NCI-H1436 treated with DMSO at 0.1 percent for 48 hours (cell line): ENCODE data around the gene CARD10.
"Not testable (repeated sequence)": the region's sequence is repeated elsewhere in the genome, so short reads cannot be mapped to it uniquely, and the experiment has no call there.

Source experiments
- DNase-seq: peaks from one replicate; lab custom pipeline; 2025; lab: John Stamatoyannopoulos, UW

The CARD10 gene

DNA sequence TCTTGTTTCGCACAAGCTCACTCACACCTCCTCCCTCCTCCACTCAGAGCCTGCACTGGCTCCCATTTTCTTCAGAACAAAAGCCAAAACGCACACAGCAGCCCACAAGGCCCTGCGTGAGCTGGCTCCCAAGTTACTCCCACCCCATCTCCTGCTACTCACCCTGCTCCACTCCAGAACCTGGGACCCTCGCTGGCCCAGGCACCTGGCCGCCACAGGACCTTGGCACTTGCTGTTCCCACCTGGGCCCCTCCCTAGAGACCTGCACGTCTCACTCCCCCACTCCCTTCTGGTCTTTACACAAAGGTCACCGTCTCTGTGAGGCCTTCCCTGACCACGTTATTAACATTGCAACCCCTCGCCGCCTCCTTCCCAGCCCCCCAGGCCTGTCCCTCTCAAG lies 32.1 kb downstream of the CARD10 start:
- no peak for DNase-seq

GRCh38 chr22:37486224-37486845 lies 32.9 kb downstream of the CARD10 start, which contains the start of gene MFNG:
Gene MFNG, minus strand, starts transcription at chr22:37486384. Its CDS starts 207 bp downstream, at chr22:37486177.
- DNase-seq: no peak

GRCh38 chr22:37485395-37486223 lies 33.6 kb downstream of the CARD10 start:
- DNase-seq: no peak

- DNase-seq: no peak
These were observed 34.5 kb downstream of the CARD10 start for GRCh38 chr22:37484480-37485394.

- DNase-seq: no peak
These were observed 36.2 kb downstream of the CARD10 start for GRCh38 chr22:37483050-37483449.

DNA sequence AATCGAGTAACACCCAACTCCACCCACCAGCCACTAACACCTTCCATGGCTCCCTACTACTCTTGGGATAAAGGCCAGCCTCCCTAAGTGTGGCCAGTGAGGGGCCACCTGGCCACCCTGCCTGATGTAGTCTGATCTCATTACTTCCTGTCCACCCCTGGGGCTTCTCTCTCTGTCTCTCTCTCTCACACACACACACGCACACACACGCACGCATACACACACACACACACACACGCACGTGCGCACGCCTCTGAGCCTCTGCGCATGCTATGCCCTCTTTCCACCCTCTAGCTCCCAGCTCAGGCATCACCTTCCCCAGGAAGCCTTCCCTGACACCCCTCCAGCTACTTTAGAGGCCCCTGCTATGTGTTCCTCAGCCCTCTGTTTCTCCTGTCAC lies 37.0 kb downstream of the CARD10 start:
- DNase-seq: no peak

- no peak for DNase-seq
These were observed 37.8 kb downstream of the CARD10 start for GRCh38 chr22:37481347-37481907.

- DNase-seq: no peak
These were observed 38.5 kb downstream of the CARD10 start for GRCh38 chr22:37480387-37481346.

DNA sequence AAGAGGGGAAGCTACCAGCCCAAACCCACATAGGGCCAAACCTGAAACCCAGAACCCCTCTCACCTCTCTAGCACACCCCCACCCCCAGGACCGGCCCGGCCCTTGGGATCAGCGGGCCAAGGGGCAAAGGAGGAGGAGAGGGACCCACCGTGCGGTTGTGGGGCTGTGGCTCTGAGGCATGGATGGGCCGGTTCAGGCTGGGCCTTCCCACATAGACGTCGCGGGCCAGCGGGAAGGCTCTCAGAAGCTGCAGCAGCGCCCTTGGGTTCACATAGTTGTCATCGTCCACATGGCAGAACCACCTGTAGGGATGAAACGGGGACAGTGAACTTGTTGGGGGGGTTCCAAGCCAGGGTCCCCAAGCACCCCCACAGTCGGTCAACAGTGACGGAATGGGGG lies 40.0 kb downstream of the CARD10 start:
- DNase-seq: no peak

DNA sequence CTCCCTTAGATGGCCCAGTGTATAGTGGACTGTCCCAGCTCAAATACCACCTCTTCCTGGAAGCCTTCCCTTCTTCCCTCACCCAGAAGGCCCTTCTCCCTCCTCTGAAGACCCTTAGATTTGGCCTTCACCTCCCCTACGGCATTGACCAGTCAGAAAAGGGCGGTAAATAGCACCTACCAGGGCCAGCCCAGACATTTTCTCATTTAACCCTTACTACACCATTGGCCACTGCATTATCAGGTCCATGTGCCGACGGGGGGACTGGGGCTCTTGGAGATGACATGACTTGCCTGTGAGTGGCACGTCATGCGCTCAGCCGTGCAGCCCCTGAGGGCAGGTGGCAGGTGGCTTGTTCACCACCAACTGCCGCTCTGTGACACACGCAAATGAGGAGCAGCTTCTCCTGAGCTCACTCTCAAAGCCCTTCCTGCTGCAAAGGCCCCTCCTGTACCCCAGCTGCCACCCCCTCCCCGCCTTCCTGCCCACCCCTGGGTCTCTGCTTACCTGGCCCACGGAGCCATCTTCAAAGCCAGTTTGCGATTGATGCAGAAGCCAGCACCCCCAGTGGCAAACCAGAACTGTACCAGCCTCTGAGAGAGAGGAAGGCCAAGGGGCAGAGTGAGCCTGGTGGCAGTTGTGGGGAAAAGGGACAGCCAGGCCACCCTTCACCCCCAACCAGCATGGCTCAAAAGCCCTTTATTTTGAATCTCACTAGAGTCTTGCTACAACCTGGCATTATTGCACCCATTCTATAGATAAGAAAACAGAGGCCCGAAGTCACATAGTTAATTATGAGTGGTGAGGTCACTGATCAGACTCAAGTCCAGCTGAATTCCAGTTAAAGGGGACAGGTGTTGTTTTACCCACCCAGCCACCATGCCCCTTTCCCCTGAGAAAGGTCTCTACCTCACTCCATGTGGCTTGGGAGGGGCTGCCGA lies 42.6 kb downstream of the CARD10 start:
- no peak for DNase-seq

- DNase-seq: no peak
These were observed 44.6 kb downstream of the CARD10 start for GRCh38 chr22:37474447-37475090.

DNA sequence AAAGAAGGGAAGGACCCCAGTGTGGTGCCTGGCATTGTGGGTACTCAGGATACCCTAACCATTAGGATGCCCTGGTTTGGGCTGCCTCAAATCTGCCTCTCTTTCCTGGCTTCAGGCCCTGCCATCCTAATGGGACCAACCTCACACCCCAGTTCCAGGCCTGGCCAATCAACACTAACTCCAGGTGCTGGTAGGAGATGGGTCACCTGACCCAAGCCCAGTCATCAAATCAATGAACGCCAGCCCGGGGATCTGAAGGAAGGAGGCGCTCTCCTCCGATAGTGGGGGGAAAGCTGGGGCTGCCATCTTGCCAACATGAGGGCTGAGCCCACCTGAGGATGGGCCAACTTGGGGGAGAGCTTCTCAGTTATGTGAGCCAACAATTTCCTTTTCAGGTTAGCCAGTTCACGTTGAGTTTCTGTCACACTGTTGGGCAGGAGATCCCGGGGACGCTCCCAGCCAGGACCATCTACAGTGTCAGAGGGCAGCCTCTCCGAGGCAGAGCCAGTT lies 45.7 kb downstream of the CARD10 start:
- no peak for DNase-seq

DNA sequence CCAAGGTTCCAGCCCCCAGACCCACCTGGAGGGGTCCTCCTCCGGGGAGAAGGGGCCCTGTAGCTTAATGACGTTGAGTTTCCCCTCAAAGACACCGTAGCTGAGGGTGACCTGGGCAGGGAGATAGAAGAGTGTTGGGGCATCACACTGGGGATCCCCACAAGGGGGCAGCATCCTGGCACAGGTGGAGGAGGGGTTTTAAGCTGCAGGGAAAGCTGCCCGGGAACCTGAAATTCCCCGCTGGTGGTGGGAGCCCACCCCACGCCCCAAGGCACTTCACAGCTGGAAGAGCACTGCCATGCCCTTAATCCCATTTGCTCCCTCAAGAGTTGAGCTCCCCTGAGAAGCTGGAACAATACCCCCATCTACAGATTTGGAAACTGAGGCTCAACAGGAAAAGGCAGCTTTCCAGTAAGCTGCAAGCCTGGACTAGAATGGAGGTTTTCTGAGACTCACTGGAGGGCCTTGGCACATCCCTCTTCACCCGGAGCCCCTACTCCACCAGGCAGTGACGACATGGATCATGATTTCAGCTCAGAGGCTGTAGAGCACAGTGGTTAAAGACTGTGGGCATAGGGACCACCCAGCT lies 46.7 kb downstream of the CARD10 start:
- DNase-seq: no peak

DNA sequence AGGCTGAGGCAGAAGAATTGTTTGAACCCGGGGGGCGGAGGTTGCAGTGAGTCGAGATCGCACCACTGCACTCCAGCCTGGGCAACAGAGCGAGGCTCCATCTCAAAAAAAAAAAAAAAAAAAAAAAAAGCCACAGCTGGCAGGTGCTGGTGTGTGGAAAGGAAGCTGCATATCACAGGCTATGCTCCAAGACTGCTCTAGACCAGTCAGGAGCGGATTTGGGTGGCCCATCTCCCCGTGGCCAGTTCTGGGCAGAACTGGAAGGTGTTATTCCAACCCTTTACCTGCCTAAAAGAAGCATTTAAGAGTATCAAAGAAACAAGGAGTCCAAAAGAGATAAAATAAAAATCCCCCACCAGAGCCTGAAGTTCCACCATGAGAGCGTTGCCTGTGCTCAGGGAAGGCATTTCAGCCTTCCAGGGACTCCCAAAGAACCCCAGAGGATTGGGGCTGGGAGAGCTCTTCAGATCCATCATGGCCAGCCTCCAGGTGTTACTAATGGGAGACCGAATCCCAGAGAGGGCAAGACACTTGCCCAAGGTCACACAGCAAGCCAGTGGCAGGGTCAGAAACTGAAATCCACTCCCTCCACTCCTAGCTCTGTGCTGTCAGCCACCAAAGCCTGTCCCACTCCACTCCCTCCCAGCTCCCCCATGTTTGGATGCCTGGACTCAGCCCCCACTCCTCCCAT lies 47.3 kb downstream of the CARD10 start:
- DNase-seq: no peak

DNA sequence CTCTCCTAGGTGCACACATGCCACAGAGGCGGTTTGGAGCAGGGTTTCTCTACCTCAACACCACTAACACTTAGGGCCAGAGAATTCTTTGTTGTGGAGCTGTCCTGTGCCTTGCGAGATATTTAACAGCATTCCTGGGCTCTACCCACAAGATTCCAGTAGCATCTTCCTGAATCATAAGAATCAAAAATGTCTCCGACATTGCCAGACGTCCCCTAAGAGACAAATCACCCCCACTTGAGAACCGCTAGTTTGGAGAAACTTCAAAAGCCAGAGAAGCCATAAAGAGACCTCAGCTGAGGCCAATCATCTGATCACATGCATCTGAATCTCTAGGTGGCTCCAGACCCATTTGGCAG lies 49.1 kb downstream of the CARD10 start:
- DNase-seq: no peak

DNA sequence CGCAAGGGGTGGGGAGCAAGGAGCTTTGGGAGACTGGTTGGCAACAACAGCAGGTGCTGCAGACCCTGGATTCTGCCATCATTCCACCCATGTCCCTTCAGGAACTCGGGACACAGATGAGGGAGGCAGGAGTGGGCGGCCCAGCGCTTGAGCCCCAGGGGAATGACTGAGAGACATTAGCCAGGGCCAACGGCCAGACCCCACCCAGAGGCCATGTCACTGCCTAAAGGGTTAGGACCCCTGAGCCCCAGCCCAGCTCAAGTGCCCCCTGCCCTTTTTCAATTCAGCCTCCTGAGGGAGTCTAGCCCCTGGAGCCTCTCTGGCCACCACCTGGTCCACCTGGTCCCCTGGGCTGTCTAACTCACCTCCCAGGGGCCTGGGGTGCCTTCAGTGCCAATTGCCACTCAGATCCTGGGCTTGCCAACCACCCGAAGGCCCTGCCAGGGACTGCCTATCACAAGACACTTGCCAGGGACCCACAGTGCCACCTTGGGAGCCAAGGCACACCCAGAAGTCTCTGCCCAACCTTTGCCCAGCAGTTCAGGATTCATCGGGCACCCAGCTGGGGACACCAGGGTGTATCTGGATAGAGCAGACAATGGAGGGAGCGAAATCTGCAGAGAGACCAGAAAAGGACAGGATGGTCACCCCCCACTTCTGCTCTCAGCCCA lies 49.7 kb downstream of the CARD10 start:
- DNase-seq: no peak

DNA sequence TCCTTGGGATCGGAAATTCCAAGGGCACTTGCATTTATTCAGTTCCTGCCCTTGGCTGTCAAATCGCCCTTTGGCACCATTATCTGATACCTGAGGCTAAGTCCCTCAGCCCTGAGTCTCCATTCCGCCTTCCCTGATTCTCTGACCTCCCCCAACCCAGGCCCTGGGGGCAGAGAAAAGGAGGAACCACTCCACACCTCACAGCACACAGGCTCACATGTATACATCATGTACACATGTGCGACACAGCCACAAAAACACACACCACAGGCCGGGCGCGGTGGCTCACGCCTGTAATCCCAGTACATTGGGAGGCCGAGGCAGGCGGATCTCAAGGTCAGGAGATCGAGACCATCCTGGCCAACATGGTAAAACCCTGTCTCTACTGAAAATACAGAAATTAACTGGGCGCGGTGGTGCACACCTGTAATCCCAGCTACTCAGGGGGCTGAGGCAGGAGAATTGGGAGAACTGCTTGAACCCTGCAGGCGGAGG lies 51.0 kb downstream of the CARD10 start:
- DNase-seq: not testable (repeated sequence)
